WI38 (cell line): ENCODE data around the gene EIF1AD.

Experiments
- H3K4me3 ChIP-seq: 2 replicates; pipeline ENCODE4 v1.5.1; 2011; ENCODE audit warnings: low read depth, mild to moderate bottlenecking, control low read depth, low read length
- CTCF ChIP-seq: IDR thresholded peaks from 2 replicates; pipeline ENCODE4 v1.5.1; 2012; ENCODE audit warnings: low read depth, mild to moderate bottlenecking, control low read depth, low read length

EIF1AD gene

GRCh38 chr11:66007201-66007634 is 5.3 kb upstream of the EIF1AD start:
- no peak for TF ChIP-seq CTCF
- no peak overlapping the region for H3K4me3 ChIP-seq

- TF ChIP-seq CTCF, result no peak
- no peak overlapping the region for H3K4me3 ChIP-seq
Measured at GRCh38 chr11:66006891-66007176, 4.9 kb upstream of the EIF1AD start.

GRCh38 chr11:66006134-66006890 is 4.4 kb upstream of the EIF1AD start:
- H3K4me3 ChIP-seq, result no peak overlapping the region
- TF ChIP-seq CTCF, result no peak

- no peak for TF ChIP-seq CTCF
- no peak overlapping the region for H3K4me3 ChIP-seq
Measured at GRCh38 chr11:66004186-66004585, 2.2 kb upstream of the EIF1AD start.

GRCh38 chr11:66003291-66003690 is 1.3 kb upstream of the EIF1AD start:
- TF ChIP-seq CTCF, result no peak

GRCh38 chr11:66002648-66003225 is 780 bp upstream of the EIF1AD start:
- no peak for TF ChIP-seq CTCF
- H3K4me3 ChIP-seq, result peak overlapping the region; percentile 99

More at GRCh38 chr11:66003291-66003690, 1.3 kb upstream of the EIF1AD start:
- peak overlapping the region; percentile 99 for H3K4me3 ChIP-seq

GRCh38 chr11:65997286-65997685 is 4.7 kb downstream of the EIF1AD start:
- H3K4me3 ChIP-seq, result no peak overlapping the region
- TF ChIP-seq CTCF, result no peak
